Ovary (tissue), 9 donors: ENCODE data around the gene IFNA21. TPM values are rescaled to one million over a fixed set of nuclear protein-coding genes. Genes with fewer than 3 reads are reported as not detected.

ENCODE experiments used
- DNase-seq, 5 donors: peaks; one replicate each; pipeline ENCODE4 v3.0.0-alpha.2; 2019 to 2020
- H3K27ac ChIP-seq, 2 donors: fragments of 200-600 bp; one replicate each; pipeline versions ENCODE4 v1.5.1 to v1.8.0; 2019 to 2022
- H3K27me3 ChIP-seq: fragments of 200-600 bp; one replicate; pipeline ENCODE4 v1.8.0; 2022
- H3K36me3 ChIP-seq: fragments of 200-600 bp; sonication (generic); one replicate; pipeline ENCODE4 v1.5.1; 2019
- H3K4me1 ChIP-seq: one replicate; pipeline ENCODE4 v1.8.1; 2013; ENCODE audit warnings: mild to moderate bottlenecking, moderate library complexity; ENCODE audit not compliant: insufficient read depth
- H3K4me3 ChIP-seq: fragments of 200-600 bp; sonication (generic); one replicate; pipeline ENCODE4 v1.5.1; 2017
- H3K9me3 ChIP-seq, 2 donors: fragments of 200-600 bp in 1 of 2; sonication (generic) in 1 of 2; one replicate each; pipeline versions ENCODE4 v1.5.1 to v1.8.1; 2013 to 2019; ENCODE audit warnings: mild to moderate bottlenecking in 1 of 2, moderate library complexity in 1 of 2
- EP300 ChIP-seq: sonication (generic); formaldehyde crosslinking; IDR thresholded peaks from one replicate; pipeline ENCODE4 v1.6.1; 2017; ENCODE audit warnings: antibody characterized with exemption
- POLR2A ChIP-seq: fragments of 450-650 bp; IDR thresholded peaks from one replicate; pipeline ENCODE4 v1.6.1; 2017; ENCODE audit warnings: antibody characterized with exemption, mild to moderate bottlenecking, moderate library complexity
- WGBS, 3 donors: extraction: QIAGEN DNeasy Blood & Tissue Kit in 1 of 3; methylation state at CpG; one replicate each; pipeline versions ENCODE4 v1.1.5 to v1.1.7; 2013 to 2017; 5-methylcytosine and 5-hydroxymethylcytosine counted together
- intact Hi-C, 4 donors: fragments of 100-400 bp; cut with DNase I; formaldehyde crosslinking; loops; one replicate each; pipeline versions ENCODE4 v1.11.0 to v1.15.1; 2022 to 2023
- polyA plus RNA-seq, 2 donors: library from polyadenylated mRNA; stranded (reverse); fragments of 200-250 nt in 1 of 2; fragments of 350-450 nt in 1 of 2; fragmentation: Illumina TruSeq in 1 of 2; extraction: RNeasy Lipid Tissue Mini Kit (QIAGEN cat#74804) in 1 of 2; gene quantifications; one replicate each; pipeline ENCODE4 v1.2.3, GENCODE V29; 2013 to 2014
- small RNA-seq: library from RNA; depleted of rRNA; stranded (forward); fragments of <200 nt; gene quantifications from one replicate; pipeline ENCODE3, GENCODE V24; 2016
- total RNA-seq, 7 donors: library from RNA; depleted of rRNA in 2 of 7; stranded (reverse); fragments of >200 nt in 2 of 7; fragmentation: NEBNext Ultra II Directional in 3 of 7; extraction: Animal tissue kit (Norgen Biotek cat#: 25700) in 3 of 7; gene quantifications; one replicate each; pipeline versions ENCODE4 v1.1.0 to v1.2.4, GENCODE V29; 2016 to 2023
- TF ChIP-seq, protein P1 (sequence below), 3 donors: fragments of 450-650 bp in 2 of 3; fragments of 200-600 bp in 1 of 3; IDR thresholded peaks; one replicate each; pipeline versions ENCODE4 v1.5.1 to v1.8.0; 2016 to 2022; ENCODE audit warnings: antibody characterized with exemption in 3 of 3, mild to moderate bottlenecking in 1 of 3
- donor health status: DM: no; HTN: no; CAD: no; lungs with moderate emphysema.
- donor health status: DM: no; HTN: no; CAD: no.
- donor health status: Bipolar disorder and iron deficiency.
- donor health status: DM: yes; HTN: yes; CAD: no.
- donor health status: DM: no; HTN: no; CAD: no.
- donor health status: DM: yes; HTN: yes; CAD: no.

Gene IFNA21
- total and polyA plus RNA-seq, 9 donors, result not detected

DNA sequence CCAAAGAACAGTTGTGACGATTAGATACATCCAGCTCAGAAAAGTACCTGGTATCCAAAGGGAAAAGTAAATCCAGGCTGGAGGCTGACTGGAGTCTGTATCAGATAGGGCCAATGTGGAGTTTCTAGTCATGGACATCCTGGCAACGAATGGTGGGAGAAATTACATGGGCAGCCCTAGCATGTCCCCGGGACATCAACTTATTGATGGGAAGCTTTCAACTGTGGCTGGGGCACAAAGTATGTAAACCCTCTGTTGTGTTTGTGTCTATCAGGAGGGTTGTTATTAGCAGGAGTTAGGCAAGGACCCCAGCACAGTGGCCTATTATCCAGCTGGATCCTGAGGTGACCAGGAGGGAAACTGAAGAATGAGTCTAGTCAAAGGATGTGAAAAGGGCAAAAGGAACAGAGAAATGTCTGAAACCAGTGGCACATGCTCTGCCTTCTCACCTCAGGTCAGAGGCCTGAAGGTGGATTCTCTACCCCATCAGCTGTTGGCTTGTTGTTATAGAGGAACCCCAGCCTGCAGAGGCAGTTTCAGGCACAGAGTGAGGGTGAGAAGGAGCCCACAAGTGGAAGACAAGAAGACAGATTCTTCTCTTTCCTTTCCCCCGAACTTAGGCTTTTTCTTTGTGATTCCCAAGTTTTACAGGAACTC, 44.7 kb downstream of the IFNA21 start:
- WGBS, 3 donors, result 87 to 92% (median 88%) methylated on average over 4 of the region's 4 CpGs
- intact Hi-C loops, result no loop called here
- DNase-seq, result no peak
- Histone ChIP-seq H3K9me3 (no peaks in the 10 kb centered on the region), H3K27ac (no peak overlapping the region), H3K27me3 (no peaks in the 10 kb centered on the region), H3K36me3 (no peaks in the 10 kb centered on the region), H3K4me3 (no peak overlapping the region), H3K4me1 (no peaks in the 10 kb centered on the region)
- TF ChIP-seq EP300 (no peak), POLR2A (no peak)
- TF ChIP-seq, protein P1, sequence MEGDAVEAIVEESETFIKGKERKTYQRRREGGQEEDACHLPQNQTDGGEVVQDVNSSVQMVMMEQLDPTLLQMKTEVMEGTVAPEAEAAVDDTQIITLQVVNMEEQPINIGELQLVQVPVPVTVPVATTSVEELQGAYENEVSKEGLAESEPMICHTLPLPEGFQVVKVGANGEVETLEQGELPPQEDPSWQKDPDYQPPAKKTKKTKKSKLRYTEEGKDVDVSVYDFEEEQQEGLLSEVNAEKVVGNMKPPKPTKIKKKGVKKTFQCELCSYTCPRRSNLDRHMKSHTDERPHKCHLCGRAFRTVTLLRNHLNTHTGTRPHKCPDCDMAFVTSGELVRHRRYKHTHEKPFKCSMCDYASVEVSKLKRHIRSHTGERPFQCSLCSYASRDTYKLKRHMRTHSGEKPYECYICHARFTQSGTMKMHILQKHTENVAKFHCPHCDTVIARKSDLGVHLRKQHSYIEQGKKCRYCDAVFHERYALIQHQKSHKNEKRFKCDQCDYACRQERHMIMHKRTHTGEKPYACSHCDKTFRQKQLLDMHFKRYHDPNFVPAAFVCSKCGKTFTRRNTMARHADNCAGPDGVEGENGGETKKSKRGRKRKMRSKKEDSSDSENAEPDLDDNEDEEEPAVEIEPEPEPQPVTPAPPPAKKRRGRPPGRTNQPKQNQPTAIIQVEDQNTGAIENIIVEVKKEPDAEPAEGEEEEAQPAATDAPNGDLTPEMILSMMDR (IDR thresholded peaks at IDR 0.05), result no peak

DNA sequence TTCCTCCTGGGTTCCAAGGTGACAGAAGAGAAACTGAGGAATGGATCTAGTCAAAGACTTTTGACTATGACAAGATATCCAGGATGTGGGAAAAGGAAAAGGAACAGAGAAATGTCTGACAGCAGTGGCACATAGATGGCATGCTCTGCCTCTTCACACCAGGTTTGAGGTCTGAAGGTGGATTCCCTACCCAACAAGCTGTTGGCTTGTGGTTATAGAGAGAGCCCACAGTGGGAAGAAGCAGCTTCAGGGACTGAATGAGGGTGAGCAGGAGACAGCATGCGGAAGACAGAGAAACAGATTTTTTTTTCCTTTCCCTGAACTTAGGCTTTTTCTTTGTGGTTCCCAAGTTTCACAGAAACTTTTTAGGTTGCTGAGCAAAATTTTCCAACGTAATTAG, 45.4 kb downstream of the IFNA21 start:
- TF ChIP-seq, protein P1 (IDR thresholded peaks at IDR 0.05), result no peak
- no peak for TF ChIP-seq EP300
- TF ChIP-seq POLR2A, result no peak
- 84 to 88% (median 85%) methylated on average over 2 of the region's 2 CpGs for WGBS, 3 donors
- Histone ChIP-seq H3K27ac (no peak overlapping the region), H3K4me3 (no peak overlapping the region), H3K4me1 (no peaks in the 10 kb centered on the region), H3K36me3 (no peaks in the 10 kb centered on the region), H3K27me3 (no peaks in the 10 kb centered on the region), H3K9me3 (no peaks in the 10 kb centered on the region)
- intact Hi-C loops, result no loop called here
- no peak for DNase-seq

DNA sequence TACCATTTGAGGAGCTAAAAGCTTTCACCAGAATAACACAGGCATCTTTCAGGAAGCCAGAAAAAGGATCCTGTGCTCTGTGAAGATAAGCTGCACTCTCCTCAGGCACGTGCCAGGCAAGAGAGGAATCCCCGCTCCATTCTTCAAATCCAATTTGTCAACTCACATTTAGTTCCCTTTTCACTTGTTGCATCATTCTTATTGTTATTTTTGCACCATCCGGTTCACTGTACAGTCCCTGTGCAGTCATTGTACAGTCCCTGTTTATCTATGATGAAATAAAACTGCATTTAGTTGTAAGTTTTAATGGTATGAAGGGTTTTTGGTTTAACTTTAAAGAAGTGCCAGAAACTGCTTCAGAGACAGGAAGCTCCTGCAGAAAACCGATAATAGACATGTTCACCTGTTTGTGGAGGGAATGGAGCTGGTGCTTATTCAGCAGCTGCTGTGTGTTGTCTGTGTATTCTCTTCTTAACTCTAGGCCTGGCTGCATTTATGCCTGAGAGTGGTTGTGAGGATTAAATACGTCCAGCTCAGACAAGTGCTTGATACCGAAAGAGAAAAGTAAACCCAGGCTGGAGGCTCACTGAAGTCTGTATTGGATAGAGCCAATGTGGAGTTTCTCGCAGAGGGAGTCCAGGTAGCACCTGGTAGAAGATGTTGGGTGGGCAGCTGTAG, 47.2 kb downstream of the IFNA21 start:
- H3K36me3 ChIP-seq, result no peaks in the 10 kb centered on the region
- 76 to 80% (median 77%) methylated on average over 7 of the region's 7 CpGs for WGBS, 3 donors
- H3K27me3 ChIP-seq, result no peaks in the 10 kb centered on the region
- H3K4me3 ChIP-seq, result no peak overlapping the region
- TF ChIP-seq EP300, result no peak
- TF ChIP-seq, protein P1 (IDR thresholded peaks at IDR 0.05), result no peak
- TF ChIP-seq POLR2A, result no peak
- H3K4me1 ChIP-seq, result no peaks in the 10 kb centered on the region
- intact Hi-C loops, result loop anchor here in 1 of 4 donors (10.0 kb wide), 1 partner anchor 1194 kb away; no protein-coding TSS in a partner anchor
- no peaks in the 10 kb centered on the region for H3K9me3 ChIP-seq
- no peak for DNase-seq
- no peak overlapping the region for H3K27ac ChIP-seq

Small RNAs within 50 kb of the gene (small RNA-seq; reads per million reads assigned to genes)
- gene RF00019, result not detected

Other genes with a start within 250 kb of the IFNA21 start
- 1 to 10 TPM; 3.0 to 5.2 (median 3.7) TPM for gene HACD4, start 135.0 kb downstream of the IFNA21 start, total RNA-seq
- 1 to 10 TPM; 2.6 to 4.8 TPM for gene HACD4, start 135.0 kb downstream of the IFNA21 start, polyA plus RNA-seq
- gene IFNB1, start 88.7 kb downstream of the IFNA21 start, total RNA-seq, result not detected
- not detected for gene IFNB1, start 88.7 kb downstream of the IFNA21 start, polyA plus RNA-seq
- not detected for gene IFNW1, start 24.8 kb downstream of the IFNA21 start, total RNA-seq
- gene IFNW1, start 24.8 kb downstream of the IFNA21 start, polyA plus RNA-seq, result not detected
- gene IFNA4, start 20.9 kb upstream of the IFNA21 start, total RNA-seq, result not detected
- gene IFNA4, start 20.9 kb upstream of the IFNA21 start, polyA plus RNA-seq, result not detected
- gene IFNA7, start 35.5 kb upstream of the IFNA21 start, total RNA-seq, result not detected
- gene IFNA7, start 35.5 kb upstream of the IFNA21 start, polyA plus RNA-seq, result not detected
- gene IFNA10, start 40.5 kb upstream of the IFNA21 start, total RNA-seq, result not detected
- gene IFNA10, start 40.5 kb upstream of the IFNA21 start, polyA plus RNA-seq, result not detected
- gene IFNA16, start 50.7 kb upstream of the IFNA21 start, total RNA-seq, result not detected
- gene IFNA16, start 50.7 kb upstream of the IFNA21 start, polyA plus RNA-seq, result not detected
- not detected for gene IFNA17, start 61.6 kb upstream of the IFNA21 start, total RNA-seq
- gene IFNA17, start 61.6 kb upstream of the IFNA21 start, polyA plus RNA-seq, result not detected
- not detected for gene IFNA14, start 73.3 kb upstream of the IFNA21 start, total RNA-seq
- gene IFNA14, start 73.3 kb upstream of the IFNA21 start, polyA plus RNA-seq, result not detected
- under 1 TPM in 1 of 7 donors, not detected in 6; 0.42 TPM for gene IFNA5, start 138.7 kb upstream of the IFNA21 start, total RNA-seq
- gene IFNA5, start 138.7 kb upstream of the IFNA21 start, polyA plus RNA-seq, result not detected
- 10 to 100 TPM; 22.3 to 35.9 (median 29.6) TPM for gene KLHL9, start 168.7 kb upstream of the IFNA21 start, total RNA-seq
- 10 to 100 TPM; 14.3 to 22.6 TPM for gene KLHL9, start 168.7 kb upstream of the IFNA21 start, polyA plus RNA-seq
- gene IFNA6, start 184.2 kb upstream of the IFNA21 start, total RNA-seq, result not detected
- under 1 TPM in 1 of 2 donors, not detected in 1; 0.12 TPM for gene IFNA6, start 184.2 kb upstream of the IFNA21 start, polyA plus RNA-seq
- not detected for gene IFNA13, start 201.4 kb upstream of the IFNA21 start, total RNA-seq
- gene IFNA13, start 201.4 kb upstream of the IFNA21 start, polyA plus RNA-seq, result under 1 TPM in 1 of 2 donors, not detected in 1; 0.12 TPM
- not detected for gene IFNA2, start 218.7 kb upstream of the IFNA21 start, total RNA-seq
- gene IFNA2, start 218.7 kb upstream of the IFNA21 start, polyA plus RNA-seq, result not detected
- not detected for gene IFNA8, start 242.5 kb upstream of the IFNA21 start, total RNA-seq
- not detected for gene IFNA8, start 242.5 kb upstream of the IFNA21 start, polyA plus RNA-seq